Occipital lobe (tissue), 2 donors: ENCODE results near the gene FYTTD1. TPM values are rescaled to one million over a fixed set of nuclear protein-coding genes. Genes with fewer than 3 reads are reported as not detected.

Source experiments
- DNase-seq: peaks from one replicate; lab custom pipeline; 2025; lab: John Stamatoyannopoulos, UW
- total RNA-seq: library from RNA; depleted of rRNA; stranded (reverse); fragments of >200 nt; gene quantifications from one replicate; pipeline ENCODE4 v1.2.3, GENCODE V29; 2014

The FYTTD1 gene
- total RNA-seq, 1 donor from 2014 or later, result 67.4 TPM

DNA sequence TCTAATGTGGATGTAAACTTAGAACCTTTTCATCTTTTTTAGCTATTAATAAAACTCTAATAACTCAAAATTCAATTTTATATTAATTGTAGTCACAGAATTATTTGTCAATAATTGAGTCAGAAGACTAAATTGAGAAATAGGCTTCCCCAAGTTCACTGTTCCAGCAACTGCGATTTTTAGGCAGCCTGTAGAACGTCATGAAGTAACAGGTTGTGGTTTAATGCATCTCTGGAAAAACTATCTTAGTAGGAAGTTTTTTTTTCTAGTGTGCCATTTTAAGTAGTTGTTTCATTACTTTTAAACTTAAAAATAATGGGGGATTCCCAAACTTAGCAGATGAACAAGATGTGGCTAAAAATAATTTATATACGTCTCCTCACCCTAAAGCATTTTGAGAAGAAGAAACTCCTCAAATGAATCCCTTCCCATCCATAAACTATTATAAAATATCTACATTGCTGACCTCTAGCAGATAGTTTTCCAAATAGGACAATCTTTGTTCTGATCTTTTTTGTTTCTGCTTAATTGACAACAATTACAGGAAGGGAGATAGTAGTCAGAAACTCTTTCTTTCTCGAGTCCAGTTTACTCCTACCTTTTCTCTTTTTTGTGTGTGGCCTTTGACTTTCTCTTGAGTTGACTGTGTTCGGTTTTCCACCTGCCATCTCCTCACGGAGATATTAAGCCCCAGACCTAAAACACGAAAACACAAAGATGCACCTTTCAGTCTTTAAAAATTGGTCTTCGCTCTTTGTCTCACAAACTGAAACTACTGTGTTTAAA, 84.4 kb downstream of the FYTTD1 start:
- no peak for DNase-seq

DNA sequence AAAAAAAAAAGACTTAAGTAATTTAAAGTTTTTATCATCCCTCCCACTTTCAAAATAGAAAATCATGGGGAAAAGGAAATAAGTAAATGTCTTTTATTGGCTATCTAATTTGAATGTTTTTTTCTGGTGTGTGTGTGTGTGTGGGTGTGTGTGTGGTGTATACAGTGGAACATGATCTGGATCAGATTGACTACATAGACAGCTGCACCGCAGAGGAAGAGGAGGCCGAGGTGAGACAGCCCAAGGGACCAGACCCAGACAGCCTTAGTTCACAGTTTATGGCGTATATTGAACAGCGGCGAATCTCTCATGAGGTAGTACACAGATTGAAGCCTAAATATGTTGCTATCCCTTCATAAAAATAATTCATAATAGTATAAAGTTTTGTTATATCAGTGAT, 85.8 kb downstream of the FYTTD1 start:
- DNase-seq, result no peak

DNA sequence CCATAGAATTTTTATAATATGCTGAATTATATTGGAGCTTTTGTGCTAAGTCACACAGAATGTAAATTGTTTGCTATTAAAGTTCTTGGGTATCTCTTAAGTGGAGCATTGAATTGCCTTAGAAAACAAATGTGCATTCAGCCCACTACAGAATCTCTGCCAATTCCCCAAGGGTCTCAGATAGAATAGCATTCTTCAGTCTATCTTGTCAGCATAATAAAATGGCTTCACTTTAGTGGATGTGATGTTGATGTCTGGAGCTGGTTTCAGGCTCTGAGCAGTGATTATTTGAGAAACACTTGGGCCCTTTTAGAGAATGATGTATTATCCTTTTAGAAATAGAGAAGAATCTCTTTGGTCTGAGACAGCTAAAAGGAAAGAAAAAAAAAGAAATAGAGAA, 86.6 kb downstream of the FYTTD1 start:
- no peak for DNase-seq

Other genes starting within 250 kb of the FYTTD1 start
- 10.8 TPM for gene BDH1, start 193.9 kb upstream of the FYTTD1 start, total RNA-seq
- 29.3 TPM for gene RUBCN, start 13.0 kb upstream of the FYTTD1 start, total RNA-seq
- 71.4 TPM for gene LRCH3, start 41.4 kb downstream of the FYTTD1 start, total RNA-seq
- gene RPL35A, start 200.3 kb downstream of the FYTTD1 start, total RNA-seq, result 1,043 TPM
- 8.4 TPM for gene LMLN, start 210.3 kb downstream of the FYTTD1 start, total RNA-seq